H1 (cell line): ENCODE data around the gene CIAO2B. TPM values are rescaled to one million over a fixed set of nuclear protein-coding genes. Genes with fewer than 3 reads are reported as not detected.

Experiments
- CHD1 ChIP-seq: IDR thresholded peaks from 2 replicates; pipeline ENCODE4 v1.6.1; 2012; ENCODE audit warnings: low read depth, low read length, improper control_type of control experiment
- MAFK ChIP-seq: IDR thresholded peaks from 2 replicates; pipeline ENCODE4 v1.6.1; 2012; ENCODE audit warnings: low read depth, mild to moderate bottlenecking, improper control_type of control experiment, low read length
- POLR2A ChIP-seq, 2 experiments: IDR thresholded peaks; 1 replicate in 1 of 2; 2 replicates in 1 of 2; pipeline ENCODE4 v1.6.1; 2011; ENCODE audit warnings: low read depth in 2 of 2, low read length in 2 of 2, mild to moderate bottlenecking in 2 of 2; ENCODE audit errors: control extremely low read depth in 1 of 2
- polyA plus RNA-seq, 7 experiments: library from polyadenylated mRNA; depleted of rRNA in 3 of 7; stranded (reverse) in 5 of 7; unstranded in 2 of 7; fragments of >200 nt in 5 of 7; fragments of 200-250 nt in 2 of 7; gene quantifications; 1 replicate in 5 of 7; 2 replicates in 1 of 7; 4 replicates in 1 of 7; pipeline versions ENCODE4 v1.2.1 to v1.2.3, GENCODE V29; 2011 to 2013; ENCODE audit warnings: missing spikeins in 2 of 7, mixed read lengths in 2 of 7
- total RNA-seq: library from RNA; stranded (reverse); fragmentation: NEBNext Ultra II Directional; extraction: Animal tissue kit (Norgen Biotek cat#: 25700); gene quantifications from 2 replicates; pipeline ENCODE4 v1.2.1, GENCODE V29; 2021

CIAO2B gene
- total and polyA plus RNA-seq, 2 of the 8 experiments (the other 6 are each of a cell fraction or from before 2014, with no cell fraction given): 65.6 to 248 TPM

GRCh38 chr16:66979011-66979717, 45.0 kb upstream of the CIAO2B start (continued):
- TF ChIP-seq MAFK (no peak), CHD1 (no peak), POLR2A (IDR thresholded peaks at IDR 0.05; ENCODE audit: control extremely low read depth in 1 of 2, low read depth in 2 of 2, low read length in 2 of 2) (no peak)
